ENCODE results near the gene RPL15. TPM values are rescaled to one million over a fixed set of nuclear protein-coding genes. Genes with fewer than 3 reads are reported as not detected.

Gene RPL15
- total RNA-seq, 1 donor from 2014 or later: 1,629 TPM

- Mint-ChIP-seq H3K4me1 (ENCODE audit: low read depth, unreplicated experiment) (peaks cover 10% of the 10 kb centered on the region), H3K4me3 (ENCODE audit: unreplicated experiment) (peak overlapping the region; percentile 79), H3K9me3 (ENCODE audit: unreplicated experiment) (no peaks in the 10 kb centered on the region), H3K36me3 (ENCODE audit: low read depth, unreplicated experiment) (peaks cover 2% of the 10 kb centered on the region), H3K27ac (ENCODE audit: unreplicated experiment) (peak overlapping the region; percentile 83), H3K27me3 (ENCODE audit: low read depth, unreplicated experiment) (no peaks in the 10 kb centered on the region)
- peaks cover 19% of the 10 kb centered on the region for H3K4me1 ChIP-seq (ENCODE audit: insufficient read depth, low read length)
- no peaks in the 10 kb centered on the region for H3K36me3 ChIP-seq (ENCODE audit: insufficient read depth, low read length)
- no peaks in the 10 kb centered on the region for H3K9me3 ChIP-seq (ENCODE audit: insufficient read depth, low read depth, low read length)
- peaks cover 6% of the 10 kb centered on the region for H3K27me3 ChIP-seq (ENCODE audit: insufficient read depth, low read length)
- H3K79me2 ChIP-seq (ENCODE audit: insufficient read depth, low read length): peaks cover 21% of the 10 kb centered on the region
- H4K20me1 ChIP-seq (ENCODE audit: insufficient read depth, low read length): peaks cover 22% of the 10 kb centered on the region
- no peak overlapping the region for H3K27ac ChIP-seq (ENCODE audit: low read depth, low read length)
- TF ChIP-seq CTCF (IDR thresholded peaks at IDR 0.05; ENCODE audit: insufficient read depth, low read depth, low read length): no peak
- TF ChIP-seq EZH2 (IDR thresholded peaks at IDR 0.05; ENCODE audit: insufficient read depth, low read length): no peak
- peak overlapping the region; percentile 88 for H3K9ac ChIP-seq (ENCODE audit: low read length)
- no peak for DNase-seq (ENCODE audit: low read depth)
- H3K4me3 ChIP-seq (ENCODE audit: insufficient read depth, low read depth, low read length): peak overlapping the region; percentile 65
- H3K4me2 ChIP-seq (ENCODE audit: low read length): peak overlapping the region; percentile 92
- FAIRE-seq: no peak
- no peak overlapping the region for H2AFZ ChIP-seq (ENCODE audit: low read depth, low read length)
These were observed 27.3 kb downstream of the RPL15 start for GRCh38 chr3:23944007-23944783.

- no peak for TF ChIP-seq EZH2 (IDR thresholded peaks at IDR 0.05; ENCODE audit: insufficient read depth, low read length)
- no peak for TF ChIP-seq CTCF (IDR thresholded peaks at IDR 0.05; ENCODE audit: insufficient read depth, low read depth, low read length)
- peak within 1 kb of the TSS; percentile 92 for H3K4me2 ChIP-seq (ENCODE audit: low read length)
- H3K4me1 ChIP-seq (ENCODE audit: insufficient read depth, low read length): peaks cover 19% of the 10 kb centered on the region
- Mint-ChIP-seq H3K4me3 (ENCODE audit: unreplicated experiment) (peak within 1 kb of the TSS; percentile 94), H3K9me3 (ENCODE audit: unreplicated experiment) (no peaks in the 10 kb centered on the region), H3K36me3 (ENCODE audit: low read depth, unreplicated experiment) (peaks cover 2% of the 10 kb centered on the region), H3K27me3 (ENCODE audit: low read depth, unreplicated experiment) (no peaks in the 10 kb centered on the region), H3K27ac (ENCODE audit: unreplicated experiment) (peak within 1 kb of the TSS; percentile 83), H3K4me1 (ENCODE audit: low read depth, unreplicated experiment) (peaks cover 16% of the 10 kb centered on the region)
- H2AFZ ChIP-seq (ENCODE audit: low read depth, low read length): peak within 1 kb of the TSS; percentile 76
- H3K36me3 ChIP-seq (ENCODE audit: insufficient read depth, low read length): no peaks in the 10 kb centered on the region
- peak; percentile 57 for DNase-seq (ENCODE audit: low read depth)
- H3K9ac ChIP-seq (ENCODE audit: low read length): peak within 1 kb of the TSS; percentile 92
- peak within 1 kb of the TSS; percentile 90 for H3K27ac ChIP-seq (ENCODE audit: low read depth, low read length)
- H3K4me3 ChIP-seq (ENCODE audit: insufficient read depth, low read depth, low read length): peak within 1 kb of the TSS; percentile 78
- H3K9me3 ChIP-seq (ENCODE audit: insufficient read depth, low read depth, low read length): no peaks in the 10 kb centered on the region
- FAIRE-seq: no peak
- H4K20me1 ChIP-seq (ENCODE audit: insufficient read depth, low read length): peaks cover 31% of the 10 kb centered on the region
- H3K27me3 ChIP-seq (ENCODE audit: insufficient read depth, low read length): peaks cover 6% of the 10 kb centered on the region
- peaks cover 29% of the 10 kb centered on the region for H3K79me2 ChIP-seq (ENCODE audit: insufficient read depth, low read length)
These were observed 28.1 kb downstream of the RPL15 start, which contains the start of gene NR1D2 for GRCh38 chr3:23944861-23945662. TSS of gene NR1D2 (plus strand) at chr3:23945286. CDS start at chr3:23945579, 293 bp downstream.

All from astrocyte (in vitro differentiated cells and primary cell).